ENCODE results near the gene CCDC7.
"Not testable (repeated sequence)": the region's sequence is repeated elsewhere in the genome, so short reads cannot be mapped to it uniquely, and the experiment has no call there.

Gene CCDC7

GRCh38 chr10:32445740-32446535 is at the start of gene CCDC7:
TSS of gene CCDC7 (plus strand) at chr10:32446140. CDS start at chr10:32451643, 5,503 bp downstream.
- Mint-ChIP-seq H3K4me3 (peak within 1 kb of the TSS; percentile 88 to 89 (median 89)), H3K27ac (peak within 1 kb of the TSS; percentile 99 to 100 (median 99)), H3K27me3 (ENCODE audit: low read depth) (no peaks in the 10 kb centered on the region), H3K4me1 (no peaks in the 10 kb centered on the region), H3K36me3 (ENCODE audit: low read depth) (no peaks in the 10 kb centered on the region), H3K9me3 (peaks cover 3% of the 10 kb centered on the region)
- peak; percentile 43 to 63 (median 46) for TF ChIP-seq CTCF (IDR thresholded peaks at IDR 0.05; ENCODE audit: unreplicated experiment in 3 of 3)

GRCh38 chr10:32397163-32397562 is 48.8 kb upstream of the CCDC7 start:
- not testable (repeated sequence) for H3K4me1 Mint-ChIP-seq; H3K36me3 Mint-ChIP-seq (ENCODE audit: low read depth); H3K27ac Mint-ChIP-seq; H3K9me3 Mint-ChIP-seq; H3K4me3 Mint-ChIP-seq; H3K27me3 Mint-ChIP-seq (ENCODE audit: low read depth)

GRCh38 chr10:32399720-32400119 is 46.2 kb upstream of the CCDC7 start:
- H3K36me3 Mint-ChIP-seq (ENCODE audit: low read depth); H3K4me3 Mint-ChIP-seq; H3K27me3 Mint-ChIP-seq (ENCODE audit: low read depth): not testable (repeated sequence)

GRCh38 chr10:32400961-32401360 is 45.0 kb upstream of the CCDC7 start:
- no peaks in the 10 kb centered on the region for H3K4me1 Mint-ChIP-seq
- no peak for TF ChIP-seq CTCF (IDR thresholded peaks at IDR 0.05; ENCODE audit: unreplicated experiment in 3 of 3)

More at GRCh38 chr10:32399720-32400119, 46.2 kb upstream of the CCDC7 start:
- not testable (repeated sequence) for H3K4me1 Mint-ChIP-seq, H3K9me3 Mint-ChIP-seq, H3K27ac Mint-ChIP-seq

GRCh38 chr10:32402499-32402898 is 43.4 kb upstream of the CCDC7 start:
- Mint-ChIP-seq H3K27ac (no peak overlapping the region), H3K9me3 (no peaks in the 10 kb centered on the region), H3K4me1 (no peaks in the 10 kb centered on the region), H3K27me3 (ENCODE audit: low read depth) (no peaks in the 10 kb centered on the region), H3K4me3 (no peak overlapping the region), H3K36me3 (ENCODE audit: low read depth) (no peaks in the 10 kb centered on the region)
- TF ChIP-seq CTCF (IDR thresholded peaks at IDR 0.05; ENCODE audit: unreplicated experiment in 3 of 3), result no peak

More at GRCh38 chr10:32400961-32401360, 45.0 kb upstream of the CCDC7 start:
- no peaks in the 10 kb centered on the region for H3K36me3 Mint-ChIP-seq (ENCODE audit: low read depth)
- no peaks in the 10 kb centered on the region for H3K27me3 Mint-ChIP-seq (ENCODE audit: low read depth)
- no peak overlapping the region for H3K4me3 Mint-ChIP-seq
- no peaks in the 10 kb centered on the region for H3K9me3 Mint-ChIP-seq
- no peak overlapping the region for H3K27ac Mint-ChIP-seq

GRCh38 chr10:32403091-32403490 is 42.8 kb upstream of the CCDC7 start:
- Mint-ChIP-seq H3K4me3 (no peak overlapping the region), H3K36me3 (ENCODE audit: low read depth) (no peaks in the 10 kb centered on the region), H3K4me1 (no peaks in the 10 kb centered on the region), H3K9me3 (no peaks in the 10 kb centered on the region), H3K27me3 (ENCODE audit: low read depth) (no peaks in the 10 kb centered on the region), H3K27ac (no peak overlapping the region)
- TF ChIP-seq CTCF (IDR thresholded peaks at IDR 0.05; ENCODE audit: unreplicated experiment in 3 of 3), result no peak

GRCh38 chr10:32408690-32409089 is 37.2 kb upstream of the CCDC7 start:
- Mint-ChIP-seq H3K36me3 (ENCODE audit: low read depth) (no peaks in the 10 kb centered on the region), H3K4me3 (no peak overlapping the region), H3K27me3 (ENCODE audit: low read depth) (no peaks in the 10 kb centered on the region), H3K9me3 (no peaks in the 10 kb centered on the region), H3K4me1 (no peaks in the 10 kb centered on the region), H3K27ac (no peak overlapping the region)
- TF ChIP-seq CTCF (IDR thresholded peaks at IDR 0.05; ENCODE audit: unreplicated experiment in 3 of 3), result no peak
